Effector memory CD4-positive, alpha-beta T cell (primary cell): ENCODE measurements around the gene MAP1S.

Source experiments
- DNase-seq, 3 donors: peaks; one replicate each; pipeline ENCODE4 v3.0.0-alpha.2; 2020
- H3K27ac ChIP-seq: 2 replicates; pipeline ENCODE4 v1.7.0; 2013; ENCODE audit warnings: mild to moderate bottlenecking, low read length, moderate library complexity; ENCODE audit not compliant: insufficient read depth, poor library complexity, severe bottlenecking
- H3K27me3 ChIP-seq: replicated peaks from 2 replicates; pipeline ENCODE4 v1.7.0; 2013; ENCODE audit warnings: mild to moderate bottlenecking, low read length; ENCODE audit not compliant: insufficient read depth, control insufficient read depth, poor library complexity, severe bottlenecking
- H3K36me3 ChIP-seq: 2 replicates; pipeline ENCODE4 v1.7.0; 2013; ENCODE audit warnings: mild to moderate bottlenecking, low read length, moderate library complexity; ENCODE audit not compliant: control insufficient read depth, insufficient read depth
- H3K4me1 ChIP-seq: 2 replicates; pipeline ENCODE4 v1.7.0; 2013; ENCODE audit warnings: low read length, mild to moderate bottlenecking; ENCODE audit not compliant: control insufficient read depth, insufficient read depth, poor library complexity, severe bottlenecking
- H3K4me3 ChIP-seq: 2 replicates; pipeline ENCODE4 v1.7.0; 2013; ENCODE audit warnings: low read length, low read depth, mild to moderate bottlenecking; ENCODE audit not compliant: insufficient read depth, poor library complexity, severe bottlenecking
- H3K9me3 ChIP-seq: 2 replicates; pipeline ENCODE4 v1.7.0; 2013; ENCODE audit warnings: mild to moderate bottlenecking, low read length, moderate library complexity; ENCODE audit not compliant: control insufficient read depth

Gene MAP1S

GRCh38 chr19:17720440-17720839 lies 1.2 kb downstream of the MAP1S start:
- Histone ChIP-seq H3K4me1 (peaks cover 27% of the 10 kb centered on the region), H3K27ac (peak overlapping the region; percentile 20), H3K36me3 (peaks cover 21% of the 10 kb centered on the region), H3K27me3 (no peaks in the 10 kb centered on the region), H3K4me3 (peak overlapping the region; percentile 82), H3K9me3 (no peaks in the 10 kb centered on the region)
- no peak for DNase-seq

DNA sequence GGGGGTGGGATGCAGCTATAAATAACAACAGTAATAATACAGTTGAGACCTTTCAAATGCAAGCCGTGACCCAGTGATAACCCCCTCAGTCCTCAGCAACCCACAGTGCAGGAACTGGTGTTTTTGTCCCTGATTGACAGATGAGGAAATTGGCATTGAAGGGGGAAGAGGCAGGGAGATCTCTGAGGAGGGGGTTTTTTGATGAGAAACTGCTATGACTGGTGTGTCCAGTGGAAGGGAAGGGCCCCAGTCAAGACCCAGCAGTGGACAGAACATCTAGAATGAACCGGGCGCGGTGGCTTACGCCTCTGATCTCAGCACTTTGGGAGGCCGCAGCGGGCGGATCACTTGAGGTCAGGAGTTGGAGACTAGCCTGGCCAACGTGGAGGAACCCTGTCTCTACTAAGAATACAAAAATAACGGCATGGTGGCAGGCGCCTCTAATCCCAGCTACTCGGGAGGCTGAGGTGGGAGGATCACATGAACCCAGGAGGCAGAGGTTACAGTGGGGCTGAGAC lies 1.9 kb downstream of the MAP1S start:
- H3K27ac ChIP-seq = no peak overlapping the region
- no peaks in the 10 kb centered on the region for H3K27me3 ChIP-seq
- no peak for DNase-seq
- H3K36me3 ChIP-seq = peaks cover 27% of the 10 kb centered on the region
- H3K9me3 ChIP-seq = no peaks in the 10 kb centered on the region
- H3K4me1 ChIP-seq = peaks cover 27% of the 10 kb centered on the region
- H3K4me3 ChIP-seq = peak overlapping the region; percentile 82

DNA sequence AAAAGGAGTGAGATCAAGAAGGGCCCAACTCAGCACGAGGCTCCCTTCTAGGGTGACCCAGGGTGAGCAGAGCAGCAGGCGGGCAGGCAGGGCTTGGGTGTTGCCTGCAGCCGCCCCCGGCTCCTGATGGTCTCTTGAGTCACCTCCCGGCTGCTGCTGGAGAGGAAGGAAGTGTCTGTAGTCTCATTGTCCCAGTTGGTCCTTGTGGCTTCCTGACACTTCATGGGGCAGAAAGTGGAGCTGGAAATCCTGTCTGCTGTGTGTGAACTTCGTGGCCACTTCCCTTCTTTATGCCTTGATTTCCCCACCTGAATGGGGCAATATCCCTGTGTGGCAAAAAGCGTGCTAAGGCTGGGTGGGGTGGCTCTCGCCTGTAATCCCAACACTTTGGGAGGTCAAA lies 2.5 kb downstream of the MAP1S start:
- H3K36me3 ChIP-seq = peaks cover 34% of the 10 kb centered on the region
- no peak for DNase-seq
- H3K27me3 ChIP-seq = no peaks in the 10 kb centered on the region
- H3K4me1 ChIP-seq = peaks cover 27% of the 10 kb centered on the region
- H3K27ac ChIP-seq = no peak overlapping the region
- H3K4me3 ChIP-seq = no peak overlapping the region
- no peaks in the 10 kb centered on the region for H3K9me3 ChIP-seq

GRCh38 chr19:17722655-17723240 lies 3.5 kb downstream of the MAP1S start:
- H3K27ac ChIP-seq = no peak overlapping the region
- H3K4me3 ChIP-seq = no peak overlapping the region
- no peaks in the 10 kb centered on the region for H3K27me3 ChIP-seq
- DNase-seq = no peak
- peaks cover 27% of the 10 kb centered on the region for H3K4me1 ChIP-seq
- peaks cover 43% of the 10 kb centered on the region for H3K36me3 ChIP-seq
- no peaks in the 10 kb centered on the region for H3K9me3 ChIP-seq

DNA sequence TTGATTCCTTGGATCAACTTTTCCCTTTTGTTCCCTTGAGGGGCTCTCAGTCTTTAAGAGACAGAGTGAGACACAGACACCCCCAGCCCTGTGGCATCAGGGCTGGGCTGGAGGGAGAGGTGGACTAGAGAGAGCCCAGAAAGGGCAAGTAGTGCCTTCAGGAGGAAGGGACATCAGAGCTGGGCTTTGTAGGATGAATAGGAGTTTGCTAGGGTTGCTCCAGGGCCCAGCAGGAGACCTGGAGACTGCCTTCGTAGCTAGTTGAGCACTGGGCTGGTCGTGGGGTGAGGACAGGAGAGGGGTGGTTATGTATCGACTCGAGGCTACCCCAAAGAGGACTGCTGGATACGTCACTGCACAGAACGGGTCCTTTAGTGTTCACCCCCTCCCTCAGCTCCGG lies 5.4 kb downstream of the MAP1S start:
- no peak for DNase-seq
- H3K9me3 ChIP-seq = no peaks in the 10 kb centered on the region
- no peaks in the 10 kb centered on the region for H3K27me3 ChIP-seq
- H3K36me3 ChIP-seq = peaks cover 57% of the 10 kb centered on the region
- H3K4me3 ChIP-seq = no peak overlapping the region
- peaks cover 23% of the 10 kb centered on the region for H3K4me1 ChIP-seq
- no peak overlapping the region for H3K27ac ChIP-seq

GRCh38 chr19:17725422-17726078 lies 6.3 kb downstream of the MAP1S start:
- H3K27ac ChIP-seq = no peak overlapping the region
- peaks cover 17% of the 10 kb centered on the region for H3K4me1 ChIP-seq
- H3K36me3 ChIP-seq = peaks cover 57% of the 10 kb centered on the region
- H3K9me3 ChIP-seq = no peaks in the 10 kb centered on the region
- no peak overlapping the region for H3K4me3 ChIP-seq
- no peak for DNase-seq
- H3K27me3 ChIP-seq = no peaks in the 10 kb centered on the region

- Histone ChIP-seq H3K4me1 (peaks cover 10% of the 10 kb centered on the region), H3K27me3 (no peaks in the 10 kb centered on the region), H3K36me3 (peaks cover 61% of the 10 kb centered on the region), H3K9me3 (no peaks in the 10 kb centered on the region), H3K27ac (no peak overlapping the region), H3K4me3 (no peak overlapping the region)
- no peak for DNase-seq
Measured at GRCh38 chr19:17726136-17726741, 7.0 kb downstream of the MAP1S start.

DNA sequence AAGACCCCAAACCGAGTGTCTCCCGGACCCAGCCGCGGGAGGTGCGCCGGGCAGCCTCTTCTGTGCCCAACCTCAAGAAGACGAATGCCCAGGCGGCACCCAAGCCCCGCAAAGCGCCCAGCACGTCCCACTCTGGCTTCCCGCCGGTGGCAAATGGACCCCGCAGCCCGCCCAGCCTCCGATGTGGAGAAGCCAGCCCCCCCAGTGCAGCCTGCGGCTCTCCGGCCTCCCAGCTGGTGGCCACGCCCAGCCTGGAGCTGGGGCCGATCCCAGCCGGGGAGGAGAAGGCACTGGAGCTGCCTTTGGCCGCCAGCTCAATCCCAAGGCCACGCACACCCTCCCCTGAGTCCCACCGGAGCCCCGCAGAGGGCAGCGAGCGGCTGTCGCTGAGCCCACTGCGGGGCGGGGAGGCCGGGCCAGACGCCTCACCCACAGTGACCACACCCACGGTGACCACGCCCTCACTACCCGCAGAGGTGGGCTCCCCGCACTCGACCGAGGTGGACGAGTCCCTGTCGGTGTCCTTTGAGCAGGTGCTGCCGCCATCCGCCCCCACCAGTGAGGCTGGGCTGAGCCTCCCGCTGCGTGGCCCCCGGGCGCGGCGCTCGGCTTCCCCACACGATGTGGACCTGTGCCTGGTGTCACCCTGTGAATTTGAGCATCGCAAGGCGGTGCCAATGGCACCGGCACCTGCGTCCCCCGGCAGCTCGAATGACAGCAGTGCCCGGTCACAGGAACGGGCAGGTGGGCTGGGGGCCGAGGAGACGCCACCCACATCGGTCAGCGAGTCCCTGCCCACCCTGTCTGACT lies 7.9 kb downstream of the MAP1S start:
- H3K9me3 ChIP-seq = no peaks in the 10 kb centered on the region
- peaks cover under 1% of the 10 kb centered on the region for H3K4me1 ChIP-seq
- DNase-seq = no peak
- H3K4me3 ChIP-seq = no peak overlapping the region
- H3K27me3 ChIP-seq = no peaks in the 10 kb centered on the region
- peaks cover 66% of the 10 kb centered on the region for H3K36me3 ChIP-seq
- H3K27ac ChIP-seq = no peak overlapping the region

- Histone ChIP-seq H3K4me3 (no peak overlapping the region), H3K4me1 (no peaks in the 10 kb centered on the region), H3K36me3 (peaks cover 71% of the 10 kb centered on the region), H3K27ac (no peak overlapping the region), H3K9me3 (no peaks in the 10 kb centered on the region), H3K27me3 (no peaks in the 10 kb centered on the region)
- no peak for DNase-seq
Measured at GRCh38 chr19:17727843-17728242, 8.6 kb downstream of the MAP1S start.
